NCI-H2107 (cell line): ENCODE data around the gene NRXN3.

ENCODE experiments used
- DNase-seq: peaks from one replicate; lab custom pipeline; 2025; lab: John Stamatoyannopoulos, UW

NRXN3 gene

GRCh38 chr14:78933166-78933565 is 763.0 kb downstream of the NRXN3 start:
- DNase-seq = no peak

- no peak for DNase-seq
Observed at GRCh38 chr14:78933948-78934524, 763.9 kb downstream of the NRXN3 start.

- no peak for DNase-seq
Observed at GRCh38 chr14:78946949-78947348, 776.8 kb downstream of the NRXN3 start.

GRCh38 chr14:78947681-78948080 is 777.5 kb downstream of the NRXN3 start:
- DNase-seq = no peak

- DNase-seq = no peak
Observed at GRCh38 chr14:78950649-78951048, 780.5 kb downstream of the NRXN3 start.

GRCh38 chr14:78951602-78952001 is 781.4 kb downstream of the NRXN3 start:
- DNase-seq = no peak

- DNase-seq = peak; percentile 70
Observed at GRCh38 chr14:78959674-78960264, 789.6 kb downstream of the NRXN3 start.

GRCh38 chr14:78967111-78967809 is 797.1 kb downstream of the NRXN3 start:
- no peak for DNase-seq

GRCh38 chr14:78968265-78968664 is 798.1 kb downstream of the NRXN3 start:
- no peak for DNase-seq

- peak; percentile 93 for DNase-seq
Observed at GRCh38 chr14:78970677-78971076, 800.5 kb downstream of the NRXN3 start.

GRCh38 chr14:78972440-78972839 is 802.3 kb downstream of the NRXN3 start:
- DNase-seq = no peak

- DNase-seq = no peak
Observed at GRCh38 chr14:78974691-78975090, 804.5 kb downstream of the NRXN3 start.

- DNase-seq = no peak
Observed at GRCh38 chr14:78975734-78976133, 805.6 kb downstream of the NRXN3 start.

- no peak for DNase-seq
Observed at GRCh38 chr14:78978896-78979295, 808.7 kb downstream of the NRXN3 start.

- no peak for DNase-seq
Observed at GRCh38 chr14:78982551-78982950, 812.4 kb downstream of the NRXN3 start.

- DNase-seq = no peak
Observed at GRCh38 chr14:78983126-78983525, 813.0 kb downstream of the NRXN3 start.

- no peak for DNase-seq
Observed at GRCh38 chr14:78985668-78986381, 815.7 kb downstream of the NRXN3 start.

GRCh38 chr14:78986989-78987388 is 816.8 kb downstream of the NRXN3 start:
- DNase-seq = no peak

- no peak for DNase-seq
Observed at GRCh38 chr14:78989221-78989620, 819.0 kb downstream of the NRXN3 start.

- DNase-seq = no peak
Observed at GRCh38 chr14:78992867-78993266, 822.7 kb downstream of the NRXN3 start.

GRCh38 chr14:78997811-78998210 is 827.6 kb downstream of the NRXN3 start:
- peak; percentile 31 for DNase-seq

- no peak for DNase-seq
Observed at GRCh38 chr14:79009286-79009685, 839.1 kb downstream of the NRXN3 start.
